HL-60/S4 treated with phorbol 12-myristate 13-acetate at 8.2 ng/mL for 4 days and 3 days (cell line): ENCODE data around the gene RAVER1.
"Not testable (repeated sequence)": the region's sequence is repeated elsewhere in the genome, so short reads cannot be mapped to it uniquely, and the experiment has no call there.

ENCODE experiments used
- in situ Hi-C: fragments of 300-500 bp; cut with MboI; formaldehyde crosslinking; loops from 2 replicates; pipeline ENCODE4 v1.15.0; 2022; ENCODE audit warnings: low sequenced_read_pairs

RAVER1 gene

GRCh38 chr19:10291554-10292205 lies 41.6 kb downstream of the RAVER1 start:
- in situ Hi-C loops: no loop called here

GRCh38 chr19:10290876-10291553 lies 42.3 kb downstream of the RAVER1 start:
- in situ Hi-C loops: no loop called here

GRCh38 chr19:10290357-10290875 lies 42.9 kb downstream of the RAVER1 start:
- in situ Hi-C loops: no loop called here

DNA sequence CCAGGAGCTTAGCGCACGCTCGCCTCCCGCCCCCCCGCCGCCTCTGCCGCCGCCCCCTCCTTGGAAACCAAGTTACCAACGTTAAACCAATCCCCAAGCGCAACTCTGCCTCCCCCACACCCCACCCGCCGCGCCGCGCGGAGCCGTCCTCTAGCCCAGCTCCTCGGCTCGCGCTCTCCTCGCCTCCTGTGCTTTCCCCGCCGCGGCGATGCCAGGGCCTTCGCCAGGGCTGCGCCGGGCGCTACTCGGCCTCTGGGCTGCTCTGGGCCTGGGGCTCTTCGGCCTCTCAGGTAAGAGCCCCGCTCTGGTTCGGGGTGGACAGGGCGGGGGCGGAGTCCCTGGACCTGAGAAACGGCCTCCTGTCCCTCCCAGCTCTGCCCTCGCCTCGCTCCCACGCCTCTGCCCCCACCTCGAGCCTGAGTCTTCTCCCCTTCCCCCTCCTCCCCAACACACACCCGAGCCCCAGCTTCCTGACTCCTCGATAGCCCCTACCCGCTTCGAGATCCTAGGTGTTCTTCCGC lies 43.4 kb downstream of the RAVER1 start, which contains the start of gene ICAM5:
ICAM5 (plus strand) TSS at position 117 of the 521 bp plus-strand sequence; CDS start at position 209, 92 bp downstream.
- in situ Hi-C loops: no loop called here

- in situ Hi-C loops: no loop called here
Measured at GRCh38 chr19:10289167-10289835, 44.0 kb downstream of the RAVER1 start.

GRCh38 chr19:10288662-10289166 lies 44.6 kb downstream of the RAVER1 start:
- in situ Hi-C loops: no loop called here

- in situ Hi-C loops: no loop called here
Measured at GRCh38 chr19:10286803-10287737, 46.3 kb downstream of the RAVER1 start, which contains the start of gene ICAM4. Gene ICAM4, plus strand, starts transcription at chr19:10286955. Its CDS starts 58 bp downstream, at chr19:10287013.

GRCh38 chr19:10285393-10285792 lies 47.9 kb downstream of the RAVER1 start:
- in situ Hi-C loops: no loop called here

DNA sequence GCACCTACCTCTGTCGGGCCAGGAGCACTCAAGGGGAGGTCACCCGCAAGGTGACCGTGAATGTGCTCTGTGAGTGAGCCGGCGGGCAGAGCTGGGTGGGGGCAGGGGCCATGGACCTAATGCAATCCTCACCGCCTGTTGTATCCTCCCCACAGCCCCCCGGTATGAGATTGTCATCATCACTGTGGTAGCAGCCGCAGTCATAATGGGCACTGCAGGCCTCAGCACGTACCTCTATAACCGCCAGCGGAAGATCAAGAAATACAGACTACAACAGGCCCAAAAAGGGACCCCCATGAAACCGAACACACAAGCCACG lies 48.4 kb downstream of the RAVER1 start:
- in situ Hi-C loops: no loop called here

GRCh38 chr19:10284065-10284959 lies 49.0 kb downstream of the RAVER1 start:
- in situ Hi-C loops: no loop called here

DNA sequence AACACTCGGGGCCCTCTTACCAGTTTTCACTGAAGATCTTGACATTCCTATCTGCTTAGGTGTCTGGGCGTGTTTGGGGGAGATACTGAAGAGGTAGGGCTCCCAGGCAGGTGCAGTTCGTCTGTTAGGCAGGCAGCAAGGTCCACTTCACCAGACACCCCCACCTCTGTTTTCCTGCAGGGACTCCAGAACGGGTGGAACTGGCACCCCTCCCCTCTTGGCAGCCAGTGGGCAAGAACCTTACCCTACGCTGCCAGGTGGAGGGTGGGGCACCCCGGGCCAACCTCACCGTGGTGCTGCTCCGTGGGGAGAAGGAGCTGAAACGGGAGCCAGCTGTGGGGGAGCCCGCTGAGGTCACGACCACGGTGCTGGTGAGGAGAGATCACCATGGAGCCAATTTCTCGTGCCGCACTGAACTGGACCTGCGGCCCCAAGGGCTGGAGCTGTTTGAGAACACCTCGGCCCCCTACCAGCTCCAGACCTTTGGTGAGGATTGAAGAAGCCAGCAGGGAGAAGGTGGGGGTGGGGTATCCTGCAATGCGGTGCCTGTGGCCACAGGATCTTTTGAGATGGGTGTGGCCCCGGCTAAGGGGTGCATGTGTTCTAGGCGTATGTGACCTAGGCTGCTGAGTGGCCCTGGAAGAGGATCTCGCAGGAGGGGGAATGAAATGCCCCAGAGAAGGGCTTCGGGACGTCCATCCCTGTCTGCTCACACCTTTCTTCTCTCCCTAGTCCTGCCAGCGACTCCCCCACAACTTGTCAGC lies 49.8 kb downstream of the RAVER1 start:
- in situ Hi-C loops: no loop called here

- in situ Hi-C loops: not testable (repeated sequence)
Measured at GRCh38 chr19:10282043-10282442, 51.3 kb downstream of the RAVER1 start.

- in situ Hi-C loops: no loop called here
Measured at GRCh38 chr19:10279737-10280442, 53.4 kb downstream of the RAVER1 start.

- in situ Hi-C loops: no loop called here
Measured at GRCh38 chr19:10278935-10279334, 54.4 kb downstream of the RAVER1 start.

DNA sequence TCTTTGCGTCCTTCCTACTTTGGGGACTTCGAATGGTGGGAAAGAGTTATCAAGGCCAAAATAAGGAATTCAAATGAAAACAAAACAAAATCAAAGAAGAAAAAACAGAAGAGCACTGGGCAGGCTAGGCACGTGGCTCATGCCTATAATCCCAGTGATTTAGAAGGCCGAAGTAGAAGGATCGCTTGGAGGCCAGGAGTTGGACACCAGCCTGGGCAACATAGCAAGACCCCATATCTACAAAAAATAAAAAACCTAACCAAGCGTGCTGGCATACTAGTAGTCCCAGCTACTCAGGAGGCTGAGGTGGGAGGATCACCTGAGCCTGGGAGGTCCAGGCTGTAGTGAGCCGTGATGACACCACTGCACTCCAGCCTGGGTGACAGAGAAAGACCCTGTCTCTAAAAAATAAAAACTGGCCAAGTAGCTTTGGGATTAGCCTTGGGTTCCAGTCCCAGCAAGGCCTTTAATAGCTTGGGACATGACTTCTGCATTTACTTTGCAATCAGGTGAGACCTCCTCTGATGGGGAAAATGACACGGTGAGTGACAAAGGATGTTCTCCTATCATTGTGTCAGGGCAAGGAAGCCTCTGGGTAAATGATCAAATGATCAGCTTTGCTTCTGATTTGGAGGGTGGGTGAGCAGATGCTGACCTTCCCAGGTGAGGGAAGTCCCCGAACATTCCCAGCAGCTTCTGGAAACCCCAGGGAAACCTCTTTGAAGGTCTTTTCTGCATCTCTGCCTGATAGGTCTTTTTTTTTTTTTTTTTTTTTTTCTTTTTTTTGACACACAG lies 55.3 kb downstream of the RAVER1 start:
- in situ Hi-C loops: no loop called here

- in situ Hi-C loops: no loop called here
Measured at GRCh38 chr19:10274589-10274988, 58.7 kb downstream of the RAVER1 start.

GRCh38 chr19:10271543-10272086 lies 61.7 kb downstream of the RAVER1 start:
- in situ Hi-C loops: no loop called here
